Sigmoid colon (tissue), 7 donors: ENCODE measurements around the gene MED28. TPM values are rescaled to one million over a fixed set of nuclear protein-coding genes. Genes with fewer than 3 reads are reported as not detected.
A peak's percentile ranks its signal among the peaks of the same experiment; 100 is the strongest.

ENCODE experiments used
- DNase-seq: peaks from one replicate; pipeline ENCODE4 v3.0.0-alpha.2; 2019
- H3K27ac ChIP-seq, 4 donors: fragments of 200-600 bp; sonication (generic); one replicate each; pipeline ENCODE4 v1.5.1; 2016 to 2019; ENCODE audit warnings: mild to moderate bottlenecking in 1 of 4
- H3K27me3 ChIP-seq, 3 donors: fragments of 200-600 bp; sonication (generic); one replicate each; pipeline ENCODE4 v1.5.1; 2019; ENCODE audit warnings: mild to moderate bottlenecking in 1 of 3
- H3K36me3 ChIP-seq, 4 donors: fragments of 200-600 bp; sonication (generic); one replicate each; pipeline ENCODE4 v1.5.1; 2016 to 2019
- H3K4me1 ChIP-seq, 4 donors: fragments of 200-600 bp; sonication (generic); one replicate each; pipeline ENCODE4 v1.5.1; 2017 to 2019
- H3K4me3 ChIP-seq, 4 donors: fragments of 200-600 bp; sonication (generic); one replicate each; pipeline ENCODE4 v1.5.1; 2017 to 2019; ENCODE audit warnings: mild to moderate bottlenecking in 2 of 4, moderate library complexity in 1 of 4
- H3K9me3 ChIP-seq, 4 donors: fragments of 200-600 bp in 3 of 4; sonication (generic) in 3 of 4; one replicate each; pipeline versions ENCODE4 v1.5.1 to v1.6.1; 2013 to 2019
- CTCF ChIP-seq, 4 experiments: fragments of 450-650 bp in 3 of 4; fragments of 200-600 bp in 1 of 4; IDR thresholded peaks; one replicate each; pipeline ENCODE4 v1.5.1; 2016 to 2019; ENCODE audit warnings: antibody characterized with exemption in 4 of 4, mild to moderate bottlenecking in 3 of 4, moderate library complexity in 2 of 4
- EP300 ChIP-seq, 4 donors: sonication (generic); formaldehyde crosslinking; IDR thresholded peaks; one replicate each; pipeline ENCODE4 v1.6.1; 2017; ENCODE audit warnings: antibody characterized with exemption in 4 of 4
- POLR2A ChIP-seq, 2 donors: fragments of 450-650 bp; IDR thresholded peaks; one replicate each; pipeline ENCODE4 v1.6.1; 2016; ENCODE audit warnings: antibody characterized with exemption in 2 of 2, mild to moderate bottlenecking in 2 of 2, moderate library complexity in 2 of 2
- POLR2AphosphoS5 ChIP-seq, 4 donors: sonication (generic); formaldehyde crosslinking; IDR thresholded peaks; one replicate each; pipeline ENCODE4 v1.6.1; 2017; ENCODE audit warnings: antibody characterized with exemption in 4 of 4
- WGBS, 2 donors: extraction: QIAGEN DNeasy Blood & Tissue Kit; methylation state at CpG; one replicate each; pipeline ENCODE4 v1.1.7; 2013; 5-methylcytosine and 5-hydroxymethylcytosine counted together
- intact Hi-C: fragments of 100-400 bp; cut with DNase I; formaldehyde crosslinking; loops from one replicate; pipeline ENCODE4 v1.15.1; 2023
- polyA plus RNA-seq, 3 donors: library from polyadenylated mRNA; stranded (reverse); fragments of 200-250 nt; gene quantifications; one replicate each; pipeline ENCODE4 v1.2.3, GENCODE V29; 2013
- total RNA-seq, 4 donors: library from RNA; depleted of rRNA; stranded (reverse); fragments of >200 nt; gene quantifications; one replicate each; pipeline ENCODE4 v1.1.0, GENCODE V29; 2016
- donor health status: healthy with polysubstance abuse.
- donor health status: Bipolar disorder and iron deficiency.
- donor health status: healthy.

The MED28 gene
- total and polyA plus RNA-seq, 7 donors, result 8.4 to 24.0 (median 17.1) TPM

- peak; percentile 84 for DNase-seq
- H3K36me3 ChIP-seq, result peaks cover 0 to 40% (median 17%) of the 10 kb centered on the region in 4 donors
- intact Hi-C loops, result loop anchor here (1.0 to 5.0 kb wide), 2 partner anchors 88 to 170 kb away; no protein-coding TSS in a partner anchor
These were observed 22.5 kb downstream of the MED28 start for GRCh38 chr4:17636696-17637622.

GRCh38 chr4:17639136-17639535 lies 24.7 kb downstream of the MED28 start:
- H3K4me3 ChIP-seq, result no peak overlapping the region
- WGBS, 2 donors, result 80 to 94% methylated on average over 7 of the region's 7 CpGs
- peaks cover 0 to 18% (median 7%) of the 10 kb centered on the region in 4 donors for H3K36me3 ChIP-seq
- no peak overlapping the region for H3K27ac ChIP-seq
- H3K4me1 ChIP-seq, result peaks cover 0 to 6% (median 2%) of the 10 kb centered on the region in 4 donors
- TF ChIP-seq CTCF (IDR thresholded peaks at IDR 0.05), result no peak
- no peak for TF ChIP-seq POLR2A (IDR thresholded peaks at IDR 0.05)
- no peak for TF ChIP-seq EP300 (IDR thresholded peaks at IDR 0.05)
- TF ChIP-seq POLR2AphosphoS5 (IDR thresholded peaks at IDR 0.05), result no peak
- intact Hi-C loops, result loop anchor here (5.0 kb wide), 1 partner anchor 168 kb away; no protein-coding TSS in a partner anchor
- no peak for DNase-seq
- H3K9me3 ChIP-seq, result no peaks in the 10 kb centered on the region
- H3K27me3 ChIP-seq, result peaks cover 0 to 19% (median 0%) of the 10 kb centered on the region in 3 donors

More at GRCh38 chr4:17636696-17637622, 22.5 kb downstream of the MED28 start:
- H3K4me3 ChIP-seq, result no peak overlapping the region
- WGBS, 2 donors, result 51 to 65% methylated on average over 32 of the region's 32 CpGs
- peaks cover 0 to 3% (median 1%) of the 10 kb centered on the region in 4 donors for H3K4me1 ChIP-seq
- peak in 1 of 4 donors; percentile 25 for TF ChIP-seq POLR2AphosphoS5 (IDR thresholded peaks at IDR 0.05)
- no peak for TF ChIP-seq EP300 (IDR thresholded peaks at IDR 0.05)
- TF ChIP-seq CTCF (IDR thresholded peaks at IDR 0.05), result peak; percentile 55 to 91 (median 66)
- TF ChIP-seq POLR2A (IDR thresholded peaks at IDR 0.05), result no peak
- no peaks in the 10 kb centered on the region for H3K9me3 ChIP-seq
- H3K27me3 ChIP-seq, result peaks cover 0 to 2% (median 0%) of the 10 kb centered on the region in 3 donors
- H3K27ac ChIP-seq, result no peak overlapping the region

GRCh38 chr4:17642398-17642783 lies 27.9 kb downstream of the MED28 start:
- H3K27ac ChIP-seq, result no peak overlapping the region
- H3K27me3 ChIP-seq, result peaks cover 0 to 19% (median 0%) of the 10 kb centered on the region in 3 donors
- H3K4me1 ChIP-seq, result peaks cover 0 to 6% (median 2%) of the 10 kb centered on the region in 4 donors
- no peak for DNase-seq
- intact Hi-C loops, result no loop called here
- TF ChIP-seq POLR2AphosphoS5 (IDR thresholded peaks at IDR 0.05) (no peak), POLR2A (IDR thresholded peaks at IDR 0.05) (no peak), EP300 (IDR thresholded peaks at IDR 0.05) (no peak)
- H3K9me3 ChIP-seq, result no peaks in the 10 kb centered on the region
- H3K4me3 ChIP-seq, result no peak overlapping the region
- no peaks in the 10 kb centered on the region for H3K36me3 ChIP-seq
- 97 to 98% methylated on average over 1 of the region's 1 CpG for WGBS, 2 donors

- DNase-seq, result no peak
- Histone ChIP-seq H3K4me3 (no peak overlapping the region), H3K36me3 (no peaks in the 10 kb centered on the region), H3K27me3 (peaks cover 0 to 19% (median 0%) of the 10 kb centered on the region in 3 donors), H3K27ac (no peak overlapping the region), H3K9me3 (no peaks in the 10 kb centered on the region), H3K4me1 (peaks cover 0 to 5% (median 2%) of the 10 kb centered on the region in 4 donors)
- intact Hi-C loops, result no loop called here
- 36 to 69% methylated on average over 3 of the region's 3 CpGs for WGBS, 2 donors
- no peak for TF ChIP-seq EP300 (IDR thresholded peaks at IDR 0.05)
- TF ChIP-seq POLR2A (IDR thresholded peaks at IDR 0.05), result no peak
- TF ChIP-seq CTCF (IDR thresholded peaks at IDR 0.05), result no peak
- no peak for TF ChIP-seq POLR2AphosphoS5 (IDR thresholded peaks at IDR 0.05)
These were observed 32.3 kb downstream of the MED28 start for GRCh38 chr4:17646693-17647092.

GRCh38 chr4:17647176-17647806 lies 32.9 kb downstream of the MED28 start:
- no peak for DNase-seq
- TF ChIP-seq EP300 (IDR thresholded peaks at IDR 0.05) (no peak), CTCF (IDR thresholded peaks at IDR 0.05) (no peak), POLR2AphosphoS5 (IDR thresholded peaks at IDR 0.05) (no peak), POLR2A (IDR thresholded peaks at IDR 0.05) (no peak)
- intact Hi-C loops, result no loop called here
- Histone ChIP-seq H3K36me3 (no peaks in the 10 kb centered on the region), H3K9me3 (no peaks in the 10 kb centered on the region), H3K27ac (no peak overlapping the region), H3K4me3 (no peak overlapping the region), H3K4me1 (no peaks in the 10 kb centered on the region), H3K27me3 (peaks cover 0 to 14% (median 0%) of the 10 kb centered on the region in 3 donors)
- WGBS, 2 donors, result 81 to 89% methylated on average over 9 of the region's 9 CpGs
